ENCODE data around the gene SIL1. TPM values are rescaled to one million over a fixed set of nuclear protein-coding genes. Genes with fewer than 3 reads are reported as not detected.
A peak's percentile ranks its signal among the peaks of the same experiment; 100 is the strongest.
"Not testable (repeated sequence)": the region's sequence is repeated elsewhere in the genome, so short reads cannot be mapped to it uniquely, and the experiment has no call there.

Gene SIL1
- total RNA-seq, 4 donors from 2014 or later = 28.6 to 48.1 (median 36.5) TPM

DNA sequence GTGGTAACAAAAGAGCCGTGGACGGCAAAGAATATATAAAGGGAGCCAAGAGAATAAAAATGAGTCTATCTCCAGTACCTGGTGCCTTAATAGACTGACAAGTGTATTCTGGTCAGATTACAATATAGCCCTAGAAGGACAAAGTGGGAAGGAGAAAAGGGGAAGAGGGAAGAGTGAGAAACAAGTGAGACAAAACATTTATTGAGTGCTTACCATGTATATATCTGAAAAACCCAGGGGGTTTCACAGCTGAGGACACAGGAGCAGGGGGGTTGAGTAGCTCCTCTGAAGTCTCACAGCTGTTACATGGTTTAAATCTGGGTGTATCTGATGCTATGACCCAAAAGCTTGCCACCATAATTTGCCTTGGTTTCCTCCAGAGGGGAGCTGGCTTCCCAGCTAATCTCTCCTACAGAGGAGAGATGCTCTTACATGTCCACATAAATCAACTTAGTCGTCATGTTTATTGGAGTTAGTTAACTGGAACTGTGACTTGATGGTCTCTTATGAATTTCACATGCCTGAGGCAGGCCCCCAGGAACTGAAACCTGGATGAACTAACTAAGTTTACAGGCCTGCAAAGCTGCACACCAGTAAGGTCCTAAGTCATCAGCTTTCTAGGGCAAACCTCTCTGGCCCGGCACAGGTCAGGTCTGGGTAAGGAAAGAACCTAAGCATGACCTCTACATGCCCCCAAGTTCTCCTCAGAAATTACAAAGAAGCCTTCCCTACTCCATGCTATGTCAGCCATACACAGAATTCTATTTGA is 15.5 kb downstream of the SIL1 start:
- peak overlapping the region in 2 of 4 donors; percentile 32 to 38 for H3K27ac ChIP-seq
- TF ChIP-seq CTCF (IDR thresholded peaks at IDR 0.05) = no peak
- TF ChIP-seq EP300 (IDR thresholded peaks at IDR 0.05) = no peak
- TF ChIP-seq POLR2AphosphoS5 (IDR thresholded peaks at IDR 0.05) = no peak
- TF ChIP-seq POLR2A (IDR thresholded peaks at IDR 0.05) = no peak
- H3K4me1 ChIP-seq = peaks cover 28 to 96% (median 40%) of the 10 kb centered on the region in 3 donors
- no peaks in the 10 kb centered on the region for H3K27me3 ChIP-seq
- no peak for ATAC-seq
- no peaks in the 10 kb centered on the region for H3K9me3 ChIP-seq
- H3K36me3 ChIP-seq = no peaks in the 10 kb centered on the region
- H3K4me3 ChIP-seq = no peak overlapping the region
- WGBS, 2 donors (ENCODE audit: low coverage in 1 of 2) = 73 to 100% methylated on average over 2 to 3 of the region's 4 CpGs

DNA sequence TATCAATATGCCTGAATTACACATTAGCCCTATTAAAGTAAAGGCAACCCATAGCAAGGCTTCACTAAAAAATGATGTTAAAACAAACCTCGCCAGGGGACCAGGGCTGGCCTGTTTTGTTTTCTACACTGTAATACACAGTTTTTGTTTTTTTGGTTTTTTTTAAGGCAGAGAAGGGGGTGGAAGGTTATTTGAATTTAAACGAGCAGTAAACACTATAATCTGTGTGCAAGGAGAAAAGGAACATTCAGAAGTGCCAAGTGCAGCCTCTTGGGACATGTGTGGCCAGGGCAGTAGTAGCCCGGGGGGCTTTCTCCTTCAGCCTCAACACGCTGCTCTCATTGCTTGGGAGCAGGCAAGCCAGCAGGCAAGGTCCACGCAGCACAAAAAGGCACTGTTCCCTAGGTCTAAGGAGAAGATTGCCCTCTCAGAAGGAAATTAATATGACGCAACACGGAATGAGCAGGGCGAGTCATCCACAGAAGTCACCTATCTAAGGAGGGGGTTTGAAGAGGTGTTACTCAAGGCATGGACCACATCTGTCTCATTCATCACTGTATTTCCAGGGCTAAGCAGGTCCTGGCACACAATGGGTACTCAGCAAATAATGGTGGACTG is 16.2 kb downstream of the SIL1 start:
- no peaks in the 10 kb centered on the region for H3K27me3 ChIP-seq
- H3K27ac ChIP-seq = peak overlapping the region in 3 of 4 donors; percentile 32 to 38 (median 37)
- no peaks in the 10 kb centered on the region for H3K36me3 ChIP-seq
- no peak overlapping the region for H3K4me3 ChIP-seq
- H3K4me1 ChIP-seq = peaks cover 32 to 100% (median 45%) of the 10 kb centered on the region in 3 donors
- TF ChIP-seq POLR2AphosphoS5 (IDR thresholded peaks at IDR 0.05) (no peak), POLR2A (IDR thresholded peaks at IDR 0.05) (no peak), EP300 (IDR thresholded peaks at IDR 0.05) (no peak), CTCF (IDR thresholded peaks at IDR 0.05) (no peak)
- WGBS, 2 donors (ENCODE audit: low coverage in 1 of 2) = 55 to 67% methylated on average over 5 to 6 of the region's 8 CpGs
- no peak for ATAC-seq
- H3K9me3 ChIP-seq = no peaks in the 10 kb centered on the region

DNA sequence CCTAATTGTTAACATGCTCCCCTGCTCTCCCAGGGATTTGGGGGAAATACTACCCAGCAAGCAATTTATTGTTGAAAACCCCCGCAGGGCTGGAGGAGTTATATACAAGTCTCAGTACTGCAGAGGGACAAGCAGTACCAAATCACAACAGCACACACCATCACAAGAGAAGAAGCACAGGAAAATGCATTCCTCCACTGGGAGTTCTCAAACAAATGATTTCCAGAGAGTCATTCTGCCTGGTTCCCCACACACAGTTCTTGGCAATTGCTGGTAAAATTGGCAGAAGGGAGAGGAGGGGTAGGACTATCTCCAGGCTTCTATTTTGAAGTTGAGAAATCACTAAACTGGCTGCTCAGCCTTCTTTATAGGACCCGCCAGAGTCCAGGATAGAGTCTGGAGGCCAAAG is 16.8 kb downstream of the SIL1 start:
- peak; percentile 24 for ATAC-seq
- Histone ChIP-seq H3K4me3 (no peak overlapping the region), H3K27me3 (no peaks in the 10 kb centered on the region), H3K4me1 (peaks cover 29 to 94% (median 45%) of the 10 kb centered on the region in 3 donors), H3K27ac (peak overlapping the region in 3 of 4 donors; percentile 32 to 38 (median 37)), H3K9me3 (no peaks in the 10 kb centered on the region), H3K36me3 (no peaks in the 10 kb centered on the region)
- 23 to 40% methylated on average over 1 to 2 of the region's 2 CpGs for WGBS, 2 donors (ENCODE audit: low coverage in 1 of 2)
- no peak for TF ChIP-seq POLR2AphosphoS5 (IDR thresholded peaks at IDR 0.05)
- TF ChIP-seq POLR2A (IDR thresholded peaks at IDR 0.05) = no peak
- TF ChIP-seq CTCF (IDR thresholded peaks at IDR 0.05) = no peak
- TF ChIP-seq EP300 (IDR thresholded peaks at IDR 0.05) = no peak

DNA sequence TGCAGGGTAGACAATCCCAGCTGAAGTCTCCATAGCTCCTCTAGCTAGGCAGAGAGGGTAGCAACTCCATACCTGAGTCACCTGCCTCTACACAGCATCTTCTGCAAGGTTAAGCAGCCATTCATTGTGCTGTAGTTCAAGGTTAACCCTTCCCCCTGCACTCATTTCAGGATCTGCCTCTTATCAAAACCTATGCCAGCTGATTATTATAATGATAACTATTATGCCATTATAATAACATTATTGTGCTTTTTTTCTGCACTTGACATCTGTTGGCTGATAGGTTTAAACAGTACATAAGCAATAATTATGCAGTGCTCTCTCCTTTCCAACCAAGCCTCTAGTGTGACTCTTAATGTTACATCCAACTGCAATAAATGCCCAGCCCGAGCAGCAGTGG is 17.3 kb downstream of the SIL1 start:
- no peaks in the 10 kb centered on the region for H3K9me3 ChIP-seq
- peak overlapping the region in 3 of 4 donors; percentile 32 to 77 (median 38) for H3K27ac ChIP-seq
- no peak for ATAC-seq
- 0 to 29% methylated on average over 1 of the region's 1 CpG for WGBS, 2 donors (ENCODE audit: low coverage in 1 of 2)
- H3K27me3 ChIP-seq = no peaks in the 10 kb centered on the region
- H3K36me3 ChIP-seq = no peaks in the 10 kb centered on the region
- H3K4me3 ChIP-seq = no peak overlapping the region
- TF ChIP-seq POLR2A (IDR thresholded peaks at IDR 0.05) (no peak), CTCF (IDR thresholded peaks at IDR 0.05) (no peak), POLR2AphosphoS5 (IDR thresholded peaks at IDR 0.05) (no peak), EP300 (IDR thresholded peaks at IDR 0.05) (no peak)
- peaks cover 28 to 89% (median 44%) of the 10 kb centered on the region in 3 donors for H3K4me1 ChIP-seq

GRCh38 chr5:139179778-139180513 is 18.2 kb downstream of the SIL1 start:
- H3K9me3 ChIP-seq, H3K36me3 ChIP-seq, ATAC-seq, H3K27me3 ChIP-seq, H3K4me3 ChIP-seq: not testable (repeated sequence)
- Histone ChIP-seq H3K4me1 (peaks cover 25 to 80% (median 42%) of the 10 kb centered on the region in 3 donors), H3K27ac (peak overlapping the region in 3 of 4 donors; percentile 70 to 77 (median 70))
- 50 to 68% methylated on average over 4 to 8 of the region's 8 CpGs for WGBS, 2 donors (ENCODE audit: low coverage in 1 of 2)

Measured in gastroesophageal sphincter (tissue), 4 donors.